GM19438 (cell line): ENCODE results near the gene CPLX1.
"Not testable (repeated sequence)": the region's sequence is repeated elsewhere in the genome, so short reads cannot be mapped to it uniquely, and the experiment has no call there.

Source experiments
- ATAC-seq: cut with Tn5 transposase; IDR thresholded peaks from one replicate; pipeline ENCODE4 v1.9.1; 2021; ENCODE audit warnings: low read depth; ENCODE audit not compliant: unreplicated experiment

CPLX1 gene

DNA sequence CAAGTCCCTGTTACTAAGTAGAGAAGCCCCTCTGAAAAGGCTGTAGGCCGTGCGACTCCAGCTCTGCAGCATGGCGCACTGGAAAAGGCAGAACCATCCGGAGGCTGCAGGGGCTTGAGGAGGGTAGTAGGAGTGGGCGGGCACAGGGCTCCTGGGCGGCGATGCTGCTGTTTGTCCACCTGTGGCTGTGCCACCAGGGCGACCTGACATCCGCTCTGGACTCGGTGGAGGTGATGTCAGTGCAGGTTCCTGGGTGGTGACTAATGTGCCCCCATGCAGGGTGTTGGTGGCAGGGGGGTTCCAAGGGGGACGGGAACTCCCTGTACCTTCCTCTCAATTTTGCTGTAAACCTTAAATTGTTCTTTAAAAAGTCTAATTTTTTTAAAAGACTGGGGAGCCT is 62.0 kb downstream of the CPLX1 start:
- no peak for ATAC-seq

DNA sequence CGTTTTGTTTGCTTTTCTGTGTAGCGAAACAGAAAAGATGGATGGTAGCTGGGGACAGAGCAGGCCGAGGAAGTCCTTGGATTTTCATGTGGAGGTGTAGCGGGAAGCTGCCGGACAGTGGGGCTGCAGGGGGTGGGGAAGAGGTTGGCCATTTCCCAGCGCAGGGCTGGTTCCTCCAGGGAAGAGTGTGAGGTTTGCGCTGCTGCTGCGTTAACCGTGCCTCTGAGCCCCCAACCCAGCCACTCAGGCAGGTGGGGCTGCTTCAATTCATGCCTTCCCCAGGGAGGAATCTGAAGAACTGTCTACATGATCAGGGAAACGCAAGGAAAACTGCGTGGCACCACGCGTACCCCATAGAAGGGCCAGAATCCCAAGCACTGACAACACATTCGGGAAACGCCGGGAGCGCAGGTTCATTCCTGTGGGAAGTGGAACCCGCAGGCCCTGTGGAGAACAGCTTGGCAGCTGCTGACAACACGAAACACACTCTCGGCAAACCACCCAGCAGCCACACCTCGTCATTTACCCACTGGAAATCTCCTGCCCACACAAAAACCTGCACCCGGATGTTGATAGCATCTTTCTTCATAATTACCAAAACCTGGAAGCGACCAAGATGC is 62.6 kb downstream of the CPLX1 start:
- ATAC-seq: no peak

DNA sequence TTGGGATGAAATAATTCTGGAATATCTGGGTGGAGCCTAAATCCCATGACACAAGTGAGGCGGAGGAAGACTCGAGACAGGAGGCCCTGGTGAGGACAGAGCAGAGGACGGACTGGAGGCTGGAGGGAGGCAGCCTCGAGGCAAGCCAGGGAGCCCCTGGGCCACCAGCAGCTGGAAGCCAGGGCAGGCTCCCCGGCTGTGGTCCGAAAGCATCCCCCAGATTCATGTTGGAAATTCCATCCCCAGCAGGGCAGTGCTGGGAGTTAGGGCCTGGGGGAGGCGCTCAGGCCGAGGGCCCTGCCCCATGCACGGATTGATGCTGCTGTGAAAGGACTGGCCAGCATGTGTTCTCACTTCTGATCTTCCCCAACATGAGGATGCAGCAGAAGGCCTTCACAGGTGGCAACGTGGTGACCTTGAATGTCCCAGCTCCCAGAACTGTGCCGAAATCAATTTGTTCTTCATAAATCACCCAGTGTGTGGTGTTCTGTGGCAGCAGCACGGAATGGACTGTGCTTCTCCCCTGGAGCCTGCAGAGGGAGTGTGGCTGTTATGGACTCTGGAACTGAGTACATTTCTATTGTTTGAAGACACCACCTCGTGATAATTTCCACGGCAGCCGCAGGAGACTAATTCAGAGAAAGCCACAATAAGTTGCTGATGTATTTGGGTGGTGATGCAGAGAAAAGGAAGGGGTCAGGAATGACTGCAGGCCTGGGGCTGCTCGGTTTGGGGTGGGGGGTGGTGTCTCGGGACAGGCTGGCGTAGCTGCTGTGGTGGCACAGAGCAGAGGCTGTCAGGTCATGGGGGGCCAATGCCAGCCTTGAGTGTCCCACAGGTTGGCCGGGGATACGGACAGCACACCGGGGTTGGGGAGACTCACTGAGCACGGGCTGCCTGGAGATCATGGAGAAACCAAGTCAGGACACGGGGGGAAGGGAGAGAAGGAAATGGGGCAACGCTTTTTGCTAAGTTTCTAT is 63.4 kb downstream of the CPLX1 start:
- ATAC-seq: no peak

DNA sequence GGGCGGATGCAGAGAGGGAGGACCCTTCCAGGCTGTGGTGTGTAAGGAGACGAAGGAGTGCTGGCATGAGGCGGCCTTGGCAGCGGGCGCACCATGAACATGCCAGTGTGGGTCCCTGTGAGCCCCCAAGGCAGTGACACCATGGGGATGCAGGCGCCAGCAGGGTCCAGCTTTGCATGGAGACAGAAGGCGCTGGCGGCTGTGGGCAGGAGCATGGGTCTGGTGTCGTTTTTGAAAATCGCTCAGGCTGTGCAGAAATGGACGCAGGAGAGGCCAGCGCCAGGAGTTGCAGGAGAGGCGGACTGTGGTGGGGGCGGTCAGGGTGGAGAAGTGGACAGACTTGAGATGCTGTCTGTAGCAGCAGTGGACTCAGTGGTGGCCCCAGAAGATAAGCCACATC is 64.2 kb downstream of the CPLX1 start:
- ATAC-seq: no peak

DNA sequence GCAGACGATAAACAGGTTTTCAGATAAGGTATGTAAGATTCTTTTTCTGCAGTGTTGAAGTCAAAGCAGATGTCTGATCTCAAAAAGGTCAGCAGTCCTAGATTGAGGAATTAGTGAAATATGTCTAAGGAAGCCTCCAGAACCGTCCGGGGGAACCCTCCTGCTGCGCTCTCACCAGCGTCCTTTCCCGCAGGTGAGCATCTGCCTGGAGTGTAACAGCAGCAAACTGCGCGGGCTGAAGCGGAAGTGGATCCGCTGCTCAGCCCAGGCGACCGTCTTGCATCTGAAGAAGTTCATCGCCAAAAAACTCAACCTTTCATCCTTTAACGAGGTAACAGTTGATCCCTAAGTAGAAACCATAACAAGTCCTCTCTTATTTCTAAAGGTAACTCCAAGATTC is 64.8 kb downstream of the CPLX1 start:
- no peak for ATAC-seq

- ATAC-seq: no peak
Measured at GRCh38 chr4:760616-761015, 65.3 kb downstream of the CPLX1 start.

DNA sequence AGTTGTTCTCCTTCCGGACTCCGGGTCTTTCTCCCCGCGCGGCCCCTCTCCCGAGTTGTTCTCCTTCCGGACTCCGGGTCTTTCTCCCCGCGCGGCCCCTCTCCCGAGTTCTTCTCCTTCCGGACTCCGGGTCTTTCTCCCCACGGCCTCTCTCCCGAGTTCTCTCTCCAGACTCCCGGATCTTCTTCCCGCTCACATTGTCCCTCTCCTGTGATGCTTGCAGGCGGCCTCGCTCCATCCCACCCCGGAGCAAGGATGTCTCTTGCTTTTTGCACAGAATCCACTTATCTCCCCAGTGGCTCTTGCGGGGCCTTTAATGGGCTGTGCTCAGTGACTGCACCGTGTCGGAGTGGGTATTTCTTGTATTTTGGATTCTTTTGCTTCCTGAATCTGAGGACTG is 66.1 kb downstream of the CPLX1 start:
- ATAC-seq: not testable (repeated sequence)

GRCh38 chr4:757111-757510 is 68.8 kb downstream of the CPLX1 start:
- ATAC-seq: no peak

DNA sequence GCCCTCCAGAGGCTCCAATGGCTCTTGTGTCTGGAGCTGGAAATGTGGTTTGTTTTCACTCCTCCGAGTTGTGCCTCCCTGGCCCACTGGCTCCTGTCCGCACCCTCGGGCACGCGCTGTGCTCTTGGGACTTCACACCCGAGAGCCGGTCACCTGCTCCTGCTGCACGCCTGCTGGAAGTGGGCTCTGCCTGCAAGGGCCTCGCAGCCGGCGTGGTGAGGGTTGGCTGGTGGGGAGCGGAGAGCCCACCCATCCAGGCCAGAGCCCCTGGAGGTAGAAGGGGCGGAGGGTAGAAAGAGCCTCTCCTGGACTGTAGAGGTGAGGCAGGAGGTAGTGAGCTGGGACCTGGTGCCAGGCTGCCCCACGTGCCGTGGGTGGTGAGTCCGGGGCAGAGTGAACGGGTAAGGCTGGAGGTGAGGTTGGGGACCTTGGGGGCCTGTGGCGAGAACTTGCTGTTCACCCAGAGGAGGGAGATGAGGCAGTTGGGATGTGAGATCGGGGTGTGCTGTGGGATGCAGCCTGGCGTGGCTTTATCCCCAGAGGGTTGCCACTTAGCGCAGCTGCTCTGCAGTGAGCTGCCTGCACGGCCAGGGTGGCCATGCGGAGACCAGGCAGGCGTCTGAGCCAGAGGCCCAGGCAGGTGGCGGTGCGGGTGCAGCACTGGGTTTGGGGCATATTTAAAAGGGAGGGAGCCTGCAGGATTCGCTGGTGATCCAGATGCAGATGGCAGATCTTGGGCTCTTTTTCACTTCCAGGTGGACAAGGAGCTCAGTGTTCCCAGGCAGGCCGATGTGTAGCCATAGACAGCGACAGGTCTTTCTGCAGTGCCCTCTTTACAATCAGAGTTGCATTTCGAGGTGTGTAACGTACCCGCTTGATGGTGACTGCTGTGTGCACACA is 71.5 kb downstream of the CPLX1 start:
- ATAC-seq: no peak

GRCh38 chr4:753186-753585 is 72.7 kb downstream of the CPLX1 start:
- ATAC-seq: not testable (repeated sequence)

- ATAC-seq: no peak
Measured at GRCh38 chr4:752196-752861, 73.6 kb downstream of the CPLX1 start.

DNA sequence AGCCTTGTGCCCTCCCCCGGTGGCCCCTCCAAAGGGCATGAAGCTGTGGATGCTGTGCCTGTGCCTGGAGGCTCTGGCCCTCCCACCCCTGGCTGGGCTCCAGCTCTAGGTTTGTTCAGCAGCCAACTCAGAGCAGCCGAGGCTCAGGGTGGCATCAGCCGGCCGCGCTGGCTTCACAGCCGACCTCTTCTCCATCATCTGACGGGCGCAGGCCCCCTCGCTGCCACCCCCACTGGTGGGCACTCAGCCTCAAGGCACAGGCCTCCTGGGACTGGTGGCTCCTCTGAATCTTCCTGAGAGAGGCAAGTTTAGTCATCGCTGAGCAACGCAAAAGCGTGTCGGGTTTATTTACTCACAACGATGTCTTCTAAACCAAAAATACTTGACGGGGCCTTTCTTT is 74.3 kb downstream of the CPLX1 start:
- ATAC-seq: no peak

DNA sequence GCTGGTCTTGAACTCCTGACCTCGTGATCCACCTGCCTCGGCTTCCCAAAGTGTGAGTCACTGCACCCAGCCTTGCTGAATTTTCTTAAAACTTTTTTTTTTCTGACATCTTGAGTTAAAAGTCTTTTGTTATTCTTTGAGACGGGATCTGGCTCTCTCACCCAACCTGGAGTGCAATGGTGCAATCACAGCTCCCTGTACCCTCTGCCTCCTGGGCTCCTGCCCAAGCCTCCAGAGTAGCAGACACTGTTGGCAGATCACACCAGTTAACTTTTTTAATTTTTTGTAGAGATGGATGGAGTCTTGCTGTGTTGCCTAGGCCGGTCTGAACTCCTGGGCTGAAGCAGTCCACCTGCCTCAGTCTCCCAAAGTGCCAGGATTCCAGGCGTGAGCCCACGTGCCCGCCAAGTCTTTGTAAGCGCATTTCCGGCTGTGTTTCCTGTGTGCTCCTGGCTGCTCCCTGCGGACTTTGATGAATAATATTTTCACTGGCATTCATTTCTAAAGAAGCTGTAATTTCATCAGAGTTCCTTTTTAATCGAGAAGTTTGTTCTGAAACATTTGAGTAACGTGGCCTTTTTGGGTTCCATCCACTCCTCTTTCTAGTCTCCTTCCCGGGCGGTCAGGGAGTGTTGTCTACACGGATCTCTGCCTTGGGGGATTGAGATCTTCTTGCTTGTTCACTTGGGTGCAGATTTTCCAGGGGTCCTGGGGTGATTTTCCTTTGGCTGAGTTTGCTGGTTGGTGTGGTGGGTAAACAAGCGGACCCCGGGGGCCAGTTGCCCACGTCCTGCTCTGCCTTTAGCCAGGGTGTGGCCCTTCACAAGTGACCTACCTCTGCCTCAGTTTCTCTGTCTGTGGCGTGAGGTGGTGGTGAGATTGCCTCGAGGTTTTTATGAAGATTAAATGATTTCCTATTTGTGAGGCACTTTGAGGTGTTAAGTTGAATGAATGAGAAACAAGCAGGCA is 75.9 kb downstream of the CPLX1 start:
- no peak for ATAC-seq

GRCh38 chr4:748461-748860 is 77.5 kb downstream of the CPLX1 start:
- no peak for ATAC-seq

DNA sequence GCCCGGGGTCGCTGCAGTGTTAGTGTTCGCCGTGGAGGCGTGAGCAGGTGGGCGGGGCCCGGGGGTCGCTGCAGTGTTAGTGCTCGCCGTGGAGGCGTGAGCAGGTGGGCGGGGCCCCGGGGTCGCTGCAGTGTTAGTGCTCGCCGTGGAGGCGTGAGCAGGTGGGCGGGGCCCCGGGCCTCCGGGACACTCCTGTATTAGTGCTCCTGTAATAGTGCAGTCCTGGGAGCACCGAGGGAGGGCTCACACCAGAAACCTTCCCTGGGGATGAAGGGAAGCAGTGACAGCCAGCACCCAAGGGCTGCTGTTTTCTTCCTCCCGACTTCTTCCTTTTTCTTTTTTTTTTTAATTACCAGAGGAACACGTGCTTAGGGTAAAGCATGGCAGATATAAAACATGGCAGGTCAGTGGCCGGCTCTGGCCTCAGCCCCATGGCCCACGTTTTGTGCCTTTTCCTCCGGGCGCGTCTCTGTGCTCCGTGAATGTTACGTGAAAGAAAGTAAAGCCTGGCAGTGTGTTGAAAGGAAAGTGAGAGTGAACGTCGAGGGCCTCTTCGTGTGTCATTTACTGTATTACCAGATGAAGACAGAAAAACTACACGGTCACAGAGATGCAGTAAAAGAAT is 78.3 kb downstream of the CPLX1 start:
- no peak for ATAC-seq

DNA sequence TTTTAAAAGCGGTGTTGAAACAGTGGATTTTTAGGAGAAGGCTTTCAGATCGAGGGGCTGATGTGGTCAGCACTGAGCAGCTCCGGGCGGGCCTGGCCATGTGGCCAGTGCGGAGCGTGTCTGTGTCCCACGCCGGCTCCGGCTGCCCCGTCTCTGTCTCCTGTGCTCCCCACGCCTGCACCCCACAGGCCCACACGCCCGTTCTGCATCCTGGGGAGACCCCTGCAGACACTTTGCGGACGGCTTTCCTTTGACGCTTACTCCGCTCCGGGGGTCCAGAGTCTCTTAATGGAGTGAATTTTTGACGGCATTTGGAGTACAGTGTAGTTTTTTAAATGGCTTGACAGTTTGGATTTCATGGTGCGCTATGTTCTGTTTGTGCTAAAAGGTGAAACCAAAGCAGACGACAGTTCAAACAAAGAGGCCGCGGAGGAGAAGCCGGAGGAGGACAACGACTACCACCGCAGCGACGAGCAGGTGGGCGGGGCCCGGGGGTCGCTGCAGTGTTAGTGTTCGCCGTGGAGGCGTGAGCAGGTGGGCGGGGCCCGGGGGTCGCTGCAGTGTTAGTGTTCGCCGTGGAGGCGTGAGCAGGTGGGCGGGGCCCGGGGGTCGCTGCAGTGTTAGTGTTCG is 81.6 kb downstream of the CPLX1 start:
- ATAC-seq: no peak

GRCh38 chr4:743463-744211 is 82.3 kb downstream of the CPLX1 start:
- ATAC-seq: no peak
